ENCODE results near the gene DHRS11. TPM values are rescaled to one million over a fixed set of nuclear protein-coding genes. Genes with fewer than 3 reads are reported as not detected.

Gene DHRS11
- total and polyA plus RNA-seq, 2 experiments from 2014 or later = 23.4 to 36.7 TPM

DNA sequence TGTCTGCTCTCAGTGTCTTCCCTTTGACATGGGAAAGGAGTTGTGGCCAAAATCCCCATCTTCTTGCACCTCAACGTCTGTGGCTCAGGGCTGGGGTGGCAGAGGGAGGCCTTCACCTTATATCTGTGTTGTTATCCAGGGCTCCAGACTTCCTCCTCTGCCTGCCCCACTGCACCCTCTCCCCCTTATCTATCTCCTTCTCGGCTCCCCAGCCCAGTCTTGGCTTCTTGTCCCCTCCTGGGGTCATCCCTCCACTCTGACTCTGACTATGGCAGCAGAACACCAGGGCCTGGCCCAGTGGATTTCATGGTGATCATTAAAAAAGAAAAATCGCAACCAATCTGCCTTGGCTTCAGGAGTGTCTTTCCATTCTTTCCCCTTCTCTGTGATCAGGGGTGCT, 8.8 kb downstream of the DHRS11 start:
- Histone ChIP-seq H3K4me2 (peak overlapping the region; percentile 91), H3K9me2 (ENCODE audit: insufficient read depth) (no peaks in the 10 kb centered on the region), H4K20me1 (replicated peaks; ENCODE audit: insufficient read depth) (peaks cover 23% of the 10 kb centered on the region), H3F3A (replicated peaks; ENCODE audit: low read depth) (peaks cover 15% of the 10 kb centered on the region), H2AFZ (0 out of 2 replicates have a peak overlapping the region, but pooled peaks have one; percentile 2), H3K27me3 (ENCODE audit: insufficient read depth) (no peaks in the 10 kb centered on the region), H3K27ac (ENCODE audit: low read depth) (peak overlapping the region; percentile 86), H3K4me1 (ENCODE audit: insufficient read depth) (peaks cover 23% of the 10 kb centered on the region), H3K79me2 (replicated peaks; ENCODE audit: insufficient read depth) (peaks cover 32% of the 10 kb centered on the region), H3K36me3 (ENCODE audit: insufficient read depth) (no peaks in the 10 kb centered on the region; the same call in 1 of the 2 replicates), H3K4me3 (peak overlapping the region; percentile 92)
- Mint-ChIP-seq H3K27ac (peak overlapping the region; percentile 95), H3K4me3 (peak overlapping the region; percentile 87), H3K27me3 (ENCODE audit: insufficient read depth, low read depth, poor library complexity) (peaks cover 19% of the 10 kb centered on the region), H3K9me3 (no peaks in the 10 kb centered on the region), H3K4me1 (peaks cover 20% of the 10 kb centered on the region), H3K36me3 (ENCODE audit: low read depth) (peaks cover 33% of the 10 kb centered on the region)
- ATAC-seq (no peak), DNase-seq (ENCODE audit: low spot score) (no peak)
- TF ChIP-seq POLR2AphosphoS5 (IDR thresholded peaks at IDR 0.05; ENCODE audit: low read depth) (no peak), ETS1 (IDR thresholded peaks at IDR 0.05) (no peak), JUNB (IDR thresholded peaks at IDR 0.05; ENCODE audit: unreplicated experiment) (no peak), ZNF331 (CRISPR knock-in tag; IDR thresholded peaks at IDR 0.05; ENCODE audit: low read depth) (no peak)

GRCh38 chr17:36600936-36601302, 9.2 kb downstream of the DHRS11 start:
- H3K27me3 Mint-ChIP-seq (ENCODE audit: insufficient read depth, low read depth, poor library complexity) = peaks cover 19% of the 10 kb centered on the region
- ATAC-seq = peak; percentile 38
- peaks cover 23% of the 10 kb centered on the region for H3K4me1 Mint-ChIP-seq
- Histone ChIP-seq H3K9me2 (ENCODE audit: insufficient read depth) (no peaks in the 10 kb centered on the region), H3K79me2 (replicated peaks; ENCODE audit: insufficient read depth) (peaks cover 35% of the 10 kb centered on the region), H2AFZ (0 out of 2 replicates have a peak overlapping the region, but pooled peaks have one; percentile 2), H3K36me3 (ENCODE audit: insufficient read depth) (no peaks in the 10 kb centered on the region), H4K20me1 (replicated peaks; ENCODE audit: insufficient read depth) (peaks cover 25% of the 10 kb centered on the region), H3K4me3 (peak overlapping the region; percentile 92), H3K4me2 (peak overlapping the region; percentile 91), H3K27ac (ENCODE audit: low read depth) (peak overlapping the region; percentile 86), H3K27me3 (ENCODE audit: insufficient read depth) (no peaks in the 10 kb centered on the region), H3F3A (replicated peaks; ENCODE audit: low read depth) (peaks cover 15% of the 10 kb centered on the region), H3K4me1 (ENCODE audit: insufficient read depth) (peaks cover 23% of the 10 kb centered on the region)
- peak overlapping the region; percentile 87 for H3K4me3 Mint-ChIP-seq
- H3K9me3 Mint-ChIP-seq = no peaks in the 10 kb centered on the region
- no peak for DNase-seq (ENCODE audit: low spot score)
- peak overlapping the region; percentile 95 for H3K27ac Mint-ChIP-seq
- TF ChIP-seq EZH2 (IDR thresholded peaks at IDR 0.05; ENCODE audit: low read depth, unreplicated experiment) (no peak), EZH2phosphoT487 (IDR thresholded peaks at IDR 0.05; ENCODE audit: unreplicated experiment) (no peak), CTCF (conservative IDR thresholded peaks at IDR 0.05; ENCODE audit: low read depth in 2 of 2) (peak in 1 of 2 experiments; percentile 38; a peak in 1 of 4 replicates), JUNB (IDR thresholded peaks at IDR 0.05; ENCODE audit: unreplicated experiment) (no peak)
- H3K36me3 Mint-ChIP-seq (ENCODE audit: low read depth) = peaks cover 33% of the 10 kb centered on the region
